ENCODE measurements around the gene TTC19. TPM values are rescaled to one million over a fixed set of nuclear protein-coding genes. Genes with fewer than 3 reads are reported as not detected.
"Not testable (repeated sequence)": the region's sequence is repeated elsewhere in the genome, so short reads cannot be mapped to it uniquely, and the experiment has no call there.

The TTC19 gene
- total RNA-seq, 1 donor from 2014 or later: 19.0 TPM

DNA sequence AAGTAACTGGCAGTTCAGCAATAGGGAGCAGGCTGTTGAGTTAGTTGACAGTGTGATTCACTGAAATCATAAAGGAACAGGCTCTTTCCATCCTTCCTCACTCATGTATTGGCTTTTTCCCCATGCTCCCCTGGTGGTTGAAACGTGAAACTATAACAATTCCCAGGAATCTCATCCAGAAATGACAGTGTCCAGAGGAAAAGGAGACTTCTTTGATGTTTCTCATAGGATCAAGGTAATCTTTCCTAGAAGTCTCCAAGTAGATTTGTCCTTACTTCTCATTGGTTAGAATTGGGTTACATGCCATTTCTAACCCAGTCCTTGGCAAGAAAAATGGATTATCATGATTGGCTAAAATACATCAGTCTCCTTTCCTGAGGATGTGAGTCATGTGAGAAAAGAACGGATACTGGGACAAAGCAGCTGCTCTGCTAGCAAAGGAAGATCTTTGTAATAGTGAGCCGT, 14.4 kb downstream of the TTC19 start:
- intact Hi-C loops (cut with DNase I): no loop called here
- DNase-seq (no peak), ATAC-seq (ENCODE audit: poor library complexity) (peak; percentile 44)

DNA sequence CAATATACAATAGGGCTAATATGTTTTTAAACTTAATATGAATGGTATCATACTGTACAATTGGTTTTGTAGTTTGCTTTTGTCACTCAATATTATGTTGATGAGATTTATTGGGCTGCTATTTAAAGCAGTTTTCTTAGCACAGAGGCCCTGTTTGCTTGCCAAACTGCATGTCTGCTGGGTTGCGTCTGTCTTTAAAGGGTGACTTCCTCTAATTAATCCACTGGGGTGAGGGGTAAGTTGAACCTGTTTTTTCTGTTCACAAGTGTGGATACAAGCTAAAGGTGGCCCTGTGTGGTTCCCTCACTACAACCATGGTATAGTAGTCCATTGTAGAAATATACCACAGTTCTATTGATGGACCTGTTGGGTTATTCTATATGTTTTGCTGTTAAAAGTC, 19.7 kb downstream of the TTC19 start:
- no peak for DNase-seq
- intact Hi-C loops (cut with DNase I): no loop called here
- ATAC-seq (ENCODE audit: poor library complexity): peak; percentile 54

DNA sequence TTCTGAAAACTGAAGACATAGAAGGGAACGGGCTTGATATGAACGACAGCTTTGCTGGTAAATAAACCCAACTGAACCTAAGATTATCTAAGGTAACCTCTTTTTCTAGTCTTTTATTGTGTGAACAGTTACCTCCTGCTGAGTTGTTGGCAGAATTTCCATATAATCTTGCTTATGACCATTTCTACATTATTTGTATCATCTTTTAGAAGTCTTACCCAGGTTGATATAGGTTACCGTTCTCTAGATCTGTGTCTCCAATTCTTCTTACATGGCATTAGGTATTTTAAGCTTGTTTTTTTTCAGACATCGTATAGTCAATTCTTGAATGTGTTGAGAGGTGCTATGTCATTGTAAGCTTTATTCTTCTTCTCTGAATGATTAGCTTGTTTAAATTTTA, 24.3 kb downstream of the TTC19 start:
- intact Hi-C loops (cut with DNase I): no loop called here
- DNase-seq (no peak), ATAC-seq (ENCODE audit: poor library complexity) (no peak)

GRCh38 chr17:16025202-16025601, 25.6 kb downstream of the TTC19 start:
- intact Hi-C loops (cut with DNase I): no loop called here
- no peak for ATAC-seq (ENCODE audit: poor library complexity)
- DNase-seq: no peak

DNA sequence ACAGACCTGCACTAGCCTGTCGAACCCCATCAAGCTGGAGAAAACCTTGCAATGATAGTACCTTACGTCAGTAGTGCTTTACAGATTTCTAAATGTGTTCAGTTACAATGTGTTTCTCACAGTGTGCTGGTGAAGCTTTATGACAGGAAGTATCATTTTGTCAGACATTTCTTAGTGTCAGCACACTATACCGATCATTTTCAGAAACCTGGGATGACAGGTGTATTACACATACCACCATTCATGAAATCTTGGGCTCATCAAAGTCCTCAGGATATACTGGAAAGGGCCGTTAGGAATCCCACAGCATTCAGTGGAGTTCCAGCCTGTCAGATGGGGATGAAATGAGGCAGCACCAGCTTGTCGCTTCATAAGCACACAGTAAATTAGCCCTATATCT, 27.3 kb downstream of the TTC19 start:
- ATAC-seq (ENCODE audit: poor library complexity) (no peak), DNase-seq (no peak)
- intact Hi-C loops (cut with DNase I): no loop called here

DNA sequence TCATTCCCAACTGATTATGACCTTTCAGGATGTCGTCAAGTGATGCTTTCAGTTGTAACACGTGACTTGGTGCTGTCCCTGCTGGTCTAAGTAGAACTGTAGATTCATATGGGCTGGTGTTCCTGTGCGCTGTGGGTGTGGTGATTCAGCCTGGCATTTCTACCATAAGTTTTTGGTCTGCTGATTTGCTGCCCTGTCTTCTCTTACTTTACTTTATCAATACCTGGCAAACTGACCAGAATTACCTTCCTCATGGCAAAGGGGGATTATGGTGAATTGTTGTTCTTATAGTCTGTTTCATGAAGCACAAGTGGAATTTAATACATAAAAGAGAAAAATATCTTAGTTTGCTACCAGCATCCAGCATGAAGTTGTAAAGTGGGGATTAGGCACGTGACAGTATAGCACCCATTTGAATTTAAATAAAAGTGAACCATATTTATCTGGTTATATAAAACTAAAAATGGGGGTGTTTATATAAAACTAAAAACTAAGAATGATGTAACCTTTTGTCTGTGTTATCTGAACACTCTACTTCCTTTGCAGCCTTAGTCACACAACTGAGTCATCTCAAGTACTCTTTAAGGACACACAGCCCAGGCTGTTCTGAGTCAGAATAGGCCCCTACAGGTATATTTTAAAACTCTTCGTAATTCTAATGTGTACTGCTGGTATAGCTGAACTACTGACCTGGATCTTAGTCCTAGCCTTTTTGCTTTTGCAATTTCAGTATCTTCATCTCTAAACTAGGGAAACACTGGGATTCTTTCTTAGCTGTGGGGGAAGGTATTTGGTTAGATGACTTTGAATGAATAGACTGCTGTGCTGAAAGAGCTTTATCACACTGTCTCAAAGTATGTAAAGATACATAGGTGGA, 28.3 kb downstream of the TTC19 start:
- DNase-seq (no peak), ATAC-seq (ENCODE audit: poor library complexity) (no peak)
- intact Hi-C loops (cut with DNase I): no loop called here

- no peak for DNase-seq
- ATAC-seq (ENCODE audit: poor library complexity): no peak
- intact Hi-C loops (cut with DNase I): no loop called here
Measured at GRCh38 chr17:16033729-16034349, 34.2 kb downstream of the TTC19 start.

DNA sequence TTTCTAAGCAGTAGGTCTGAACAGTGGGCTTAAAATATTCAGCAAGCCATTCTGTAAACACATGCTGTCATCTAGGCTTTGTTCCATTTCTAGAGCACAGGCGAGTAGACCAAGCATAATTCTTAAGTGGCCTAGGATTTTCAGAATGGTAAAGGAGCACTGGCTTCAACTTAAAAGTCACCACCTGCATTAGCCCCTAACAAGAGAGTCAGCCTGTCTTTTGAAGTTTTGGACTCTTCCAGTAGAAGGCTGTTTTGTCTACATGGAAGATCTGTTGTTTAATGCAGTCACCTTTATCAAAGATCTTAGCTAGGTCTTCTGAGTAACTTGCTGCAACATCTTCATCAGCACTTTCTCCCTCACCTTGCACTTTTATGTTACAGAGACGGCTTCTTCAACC, 36.6 kb downstream of the TTC19 start:
- no peak for DNase-seq
- intact Hi-C loops (cut with DNase I): no loop called here
- ATAC-seq (ENCODE audit: poor library complexity): no peak

DNA sequence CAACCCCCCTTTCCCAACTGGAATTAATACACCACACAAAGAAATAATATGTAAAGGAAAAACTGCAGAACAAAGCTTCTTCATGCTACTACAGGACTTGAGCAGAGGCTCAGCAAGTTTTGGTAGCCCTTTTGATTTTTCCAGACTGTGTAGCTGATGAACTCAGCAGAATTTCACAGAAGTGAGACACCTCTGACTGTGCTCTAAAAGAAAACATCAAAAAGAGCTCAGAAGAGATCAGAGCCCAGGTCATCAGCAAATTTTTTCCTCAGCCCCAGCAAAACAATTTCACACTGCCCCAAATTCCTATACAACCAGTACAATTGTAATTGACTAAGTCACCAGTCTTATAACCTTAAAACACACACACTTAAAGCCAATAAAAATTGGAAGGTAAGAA, 38.0 kb downstream of the TTC19 start:
- intact Hi-C loops (cut with DNase I): no loop called here
- ATAC-seq (ENCODE audit: poor library complexity) (no peak), DNase-seq (no peak)

DNA sequence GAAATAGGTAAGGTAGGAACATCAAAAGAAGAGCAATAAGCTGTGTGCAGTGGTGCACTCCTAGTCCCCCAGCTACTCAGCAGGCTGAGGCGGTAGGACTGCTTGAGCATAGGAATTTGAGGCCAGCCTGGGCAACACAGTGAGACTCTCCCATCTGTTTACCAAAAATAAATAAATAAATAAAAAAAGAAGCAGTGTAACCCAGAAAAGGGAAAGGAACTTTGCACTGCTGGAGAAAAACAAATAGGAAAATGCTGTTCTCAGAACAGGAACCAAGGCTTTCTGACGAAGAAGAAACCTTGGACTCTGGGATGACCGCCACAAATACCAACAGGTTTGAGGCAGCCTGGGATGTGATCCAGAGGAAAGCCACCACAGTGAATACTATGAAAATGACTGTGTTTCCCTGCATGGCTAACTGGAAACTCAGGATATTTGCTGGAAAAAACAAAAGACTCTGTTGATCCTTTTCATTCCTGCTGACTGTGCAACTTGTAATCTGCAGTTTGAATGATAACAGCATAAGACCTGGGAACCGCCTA, 41.2 kb downstream of the TTC19 start:
- no peak for ATAC-seq (ENCODE audit: poor library complexity)

GRCh38 chr17:16044487-16044886, 44.9 kb downstream of the TTC19 start:
- DNase-seq (no peak), ATAC-seq (ENCODE audit: poor library complexity) (no peak)
- intact Hi-C loops (cut with DNase I): no loop called here

More for the DNA sequence above, 41.2 kb downstream of the TTC19 start:
- intact Hi-C loops (cut with DNase I): no loop called here
- DNase-seq: no peak

DNA sequence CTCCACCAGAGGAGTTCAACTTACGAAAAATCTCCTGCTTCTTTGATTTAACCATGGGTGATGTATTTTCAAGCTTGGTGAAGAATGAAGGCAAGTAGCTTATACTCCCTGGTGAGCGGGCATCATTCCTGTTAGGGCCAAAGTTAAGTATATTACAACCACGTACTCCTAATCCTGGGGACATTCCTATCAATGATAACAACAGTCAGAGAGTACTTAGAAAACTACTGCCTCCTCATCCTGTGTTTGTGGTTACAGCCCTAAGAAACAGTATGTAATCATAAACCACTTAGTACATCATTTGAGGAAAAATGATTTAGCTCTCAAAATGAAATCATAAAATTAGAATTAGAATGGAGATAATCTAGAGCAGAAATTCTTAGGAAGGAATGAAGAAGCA, 47.3 kb downstream of the TTC19 start:
- intact Hi-C loops (cut with DNase I): no loop called here
- DNase-seq (no peak), ATAC-seq (ENCODE audit: poor library complexity) (no peak)

GRCh38 chr17:16048811-16049449, 49.3 kb downstream of the TTC19 start:
- no peak for ATAC-seq (ENCODE audit: poor library complexity)
- intact Hi-C loops (cut with DNase I): no loop called here
- DNase-seq: no peak

DNA sequence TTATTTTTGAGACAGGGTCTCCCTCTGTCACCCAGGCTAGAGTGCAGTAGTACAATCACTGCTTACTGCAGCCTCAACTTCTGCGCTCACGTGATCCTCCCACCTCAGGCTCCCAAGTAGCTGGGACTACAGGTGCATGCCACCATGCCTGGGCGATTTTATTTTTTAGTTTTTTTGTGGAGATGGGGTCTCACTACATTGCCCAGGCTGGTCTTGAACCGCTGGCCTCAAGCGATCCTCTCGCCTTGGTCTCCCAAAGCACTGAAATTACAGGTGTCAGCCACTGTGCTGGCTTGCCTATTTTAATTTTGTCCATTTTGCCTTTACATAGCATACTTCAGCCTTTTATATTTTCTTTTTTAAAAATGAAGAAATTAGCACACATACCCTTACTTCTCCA, 51.2 kb downstream of the TTC19 start:
- DNase-seq: no peak
- intact Hi-C loops (cut with DNase I): no loop called here

GRCh38 chr17:16052486-16052885, 52.9 kb downstream of the TTC19 start:
- intact Hi-C loops (cut with DNase I): no loop called here

More for the DNA sequence above, 51.2 kb downstream of the TTC19 start:
- ATAC-seq (ENCODE audit: poor library complexity): no peak

GRCh38 chr17:16055139-16055538, 55.5 kb downstream of the TTC19 start:
- intact Hi-C loops (cut with DNase I); ATAC-seq (ENCODE audit: poor library complexity); DNase-seq: not testable (repeated sequence)

More at GRCh38 chr17:16052486-16052885, 52.9 kb downstream of the TTC19 start:
- ATAC-seq (ENCODE audit: poor library complexity) (no peak), DNase-seq (no peak)

DNA sequence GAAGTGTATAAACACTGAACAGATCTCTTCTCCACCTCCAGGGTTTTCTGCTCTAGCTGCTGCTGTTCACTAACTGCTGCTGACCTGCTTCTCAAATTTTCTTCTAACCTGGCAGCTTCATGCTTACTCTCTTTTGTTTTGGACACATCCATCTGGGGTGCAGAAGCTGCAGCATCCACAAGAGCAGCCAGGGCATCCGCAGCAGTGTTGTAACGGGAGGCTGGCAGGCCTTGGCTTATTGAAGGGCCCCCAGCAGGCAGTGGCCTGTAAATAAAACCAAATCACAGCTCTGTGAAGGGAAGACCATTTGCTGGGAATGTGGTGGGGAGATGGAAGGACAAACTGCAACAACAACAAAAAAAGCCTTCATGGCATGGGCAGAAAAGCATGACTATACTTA, 62.0 kb downstream of the TTC19 start:
- DNase-seq (no peak), ATAC-seq (ENCODE audit: poor library complexity) (no peak)
- intact Hi-C loops (cut with DNase I): no loop called here

DNA sequence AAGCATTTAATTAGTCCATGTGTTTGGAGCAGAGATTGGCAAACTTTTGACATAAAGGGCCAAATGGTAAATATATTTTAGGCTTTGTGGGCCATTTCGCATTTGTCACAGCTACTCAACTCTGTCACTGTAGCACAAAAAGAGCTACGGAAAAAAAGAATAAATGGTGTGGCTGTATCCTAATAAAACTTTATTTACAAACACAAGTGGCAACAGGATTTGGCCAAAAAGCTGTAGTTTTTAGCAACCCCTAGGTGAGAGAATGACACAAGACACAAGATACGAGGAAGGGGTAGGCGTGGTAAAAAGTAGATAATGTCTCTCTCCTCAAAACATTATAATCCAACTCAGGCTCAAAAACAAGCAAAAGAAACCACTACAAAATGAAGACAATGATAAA, 66.5 kb downstream of the TTC19 start:
- intact Hi-C loops (cut with DNase I): no loop called here
- DNase-seq: no peak
- ATAC-seq (ENCODE audit: poor library complexity): no peak

GRCh38 chr17:16068323-16068722, 68.7 kb downstream of the TTC19 start:
- no peak for DNase-seq
- intact Hi-C loops (cut with DNase I): no loop called here
- ATAC-seq (ENCODE audit: poor library complexity): no peak

Data from Right ventricle myocardium superior (tissue), 1 donor.